ENCODE results near the gene SSU72. TPM values are rescaled to one million over a fixed set of nuclear protein-coding genes. Genes with fewer than 3 reads are reported as not detected.

Gene SSU72
- 84.7 to 113 TPM (median 104 TPM) in 5 replicates for total RNA-seq (2022; extraction: Qiagen RNA extraction; ENCODE audit: low read depth)

DNA sequence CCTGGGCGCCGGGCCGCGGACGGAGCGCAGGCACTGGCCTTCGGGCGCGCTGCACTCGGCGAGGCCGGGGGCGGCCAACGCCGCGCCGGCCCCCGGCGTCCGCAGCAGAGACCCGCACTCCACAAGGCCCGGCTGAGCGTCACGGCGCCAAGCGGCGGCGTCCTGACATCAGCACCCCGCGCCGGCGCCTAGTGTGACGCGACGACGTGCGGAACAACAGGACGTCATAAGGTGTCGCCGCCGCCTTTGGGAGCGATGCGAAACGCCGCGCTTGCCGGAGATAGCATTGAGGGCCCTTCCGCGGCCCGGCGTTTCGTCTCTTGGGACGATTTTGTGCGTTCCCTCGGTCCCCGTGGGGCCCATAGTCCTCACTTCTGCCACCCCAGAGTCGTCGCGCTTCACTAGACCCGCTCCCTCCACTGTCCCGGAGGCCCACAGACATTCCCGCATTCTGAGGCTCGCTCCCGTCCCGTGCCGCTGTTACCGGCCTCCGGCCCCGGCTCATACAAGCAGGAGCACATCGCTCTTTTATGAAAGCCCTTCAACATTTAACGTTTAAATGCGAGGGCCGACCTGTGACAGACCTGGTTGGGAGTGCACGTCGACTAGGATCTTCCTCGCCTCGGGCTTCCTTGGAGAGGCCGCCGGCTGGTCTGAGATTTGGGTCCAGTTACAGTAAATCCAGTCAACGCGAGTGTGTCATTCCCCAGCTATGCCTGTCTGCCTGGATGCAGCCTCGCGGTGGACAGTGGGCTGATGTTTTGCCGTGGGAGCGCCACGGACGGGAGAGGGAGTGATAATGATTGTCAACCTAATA is at the start of gene SSU72:
Gene SSU72 (minus strand): TSS at position 143 of the 817 bp plus-strand sequence. CDS start 306 bp downstream, outside the sequence.

GRCh38 chr1:1615256-1616044 is 40.8 kb upstream of the SSU72 start, which contains the start of gene MIB2:
Gene MIB2 (plus strand): TSS chr1:1615500. CDS start chr1:1623453, 7,953 bp downstream.

GRCh38 chr1:1599935-1600860 is 25.5 kb upstream of the SSU72 start, which contains the start of gene FNDC10:
Gene FNDC10 (minus strand): TSS chr1:1600135. CDS start chr1:1600015, 120 bp downstream.

DNA sequence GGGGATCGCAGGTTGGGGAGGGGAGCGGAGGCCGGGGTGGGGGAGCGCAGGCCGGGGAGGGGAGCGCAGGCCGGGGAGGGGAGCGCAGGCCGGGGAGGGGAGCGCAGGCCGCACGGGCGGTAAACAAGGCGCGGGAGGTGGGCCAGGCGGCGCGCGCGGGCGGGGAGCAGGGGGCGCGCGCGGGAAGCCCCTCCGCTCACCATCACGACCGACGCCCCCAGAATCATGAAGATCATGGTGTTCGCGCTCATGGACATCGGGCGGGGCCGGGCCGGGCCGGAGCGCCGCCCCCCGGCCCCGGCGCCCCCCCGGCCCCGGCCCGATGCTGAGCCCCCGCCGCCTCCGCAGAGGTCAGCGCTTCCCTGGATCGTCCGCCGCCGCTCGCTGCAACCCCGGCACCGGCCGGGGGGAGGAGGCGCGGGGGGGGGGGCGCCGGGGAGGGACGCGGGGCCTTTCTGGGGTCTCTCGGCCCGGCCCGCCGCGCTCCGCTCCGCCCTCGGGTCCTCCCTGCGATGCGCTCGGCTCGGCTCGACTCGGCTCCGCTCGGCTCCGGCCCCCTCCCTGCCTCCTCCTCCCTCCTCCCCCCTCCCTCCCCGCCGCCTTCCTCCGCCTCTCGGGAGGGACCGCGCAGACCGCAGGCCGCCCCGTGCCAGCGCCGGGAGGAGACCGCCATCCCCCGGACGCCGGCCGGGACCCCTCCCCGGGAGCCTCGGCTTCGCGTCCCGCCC is 34.4 kb downstream of the SSU72 start, which contains the start of gene TMEM240:
Gene TMEM240 (minus strand): TSS at position 535 of the 728 bp plus-strand sequence. CDS start 278 bp downstream, at position 257.

DNA sequence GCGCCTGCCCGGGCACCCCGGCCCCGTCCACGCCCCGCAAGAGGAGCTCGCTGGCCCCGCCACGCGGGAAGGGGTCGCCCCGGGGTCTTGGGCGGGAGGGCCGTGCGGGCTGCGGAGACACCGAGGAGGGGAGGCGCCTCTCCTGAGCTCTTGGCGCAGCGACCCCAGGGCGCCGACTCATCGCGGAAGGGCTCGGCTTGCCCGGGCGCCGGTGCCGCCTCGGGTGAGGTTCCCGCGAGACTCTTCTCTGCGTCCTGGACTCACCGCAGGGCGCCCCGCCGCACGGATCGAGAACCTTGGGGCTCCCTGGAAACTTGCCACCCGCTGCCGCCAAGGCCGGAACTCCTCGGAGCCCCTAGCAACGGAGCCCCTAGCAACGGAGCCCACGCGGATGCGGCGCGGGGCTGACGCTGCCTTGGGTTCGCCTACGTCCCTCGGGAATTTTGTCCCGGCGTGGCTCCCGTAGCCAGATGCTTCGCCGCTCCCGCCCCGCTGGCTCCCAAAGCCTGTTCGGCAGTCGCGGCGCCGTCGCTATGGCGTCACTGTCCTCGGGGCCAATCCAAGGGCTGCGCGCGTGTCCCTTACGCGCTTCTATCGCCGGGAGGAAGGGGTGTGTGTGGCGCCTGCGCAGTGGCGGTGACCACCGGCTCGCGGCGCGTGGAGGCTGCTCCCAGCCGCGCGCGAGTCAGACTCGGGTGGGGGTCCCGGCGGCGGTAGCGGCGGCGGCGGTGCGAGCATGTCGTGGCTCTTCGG is 63.0 kb downstream of the SSU72 start, which contains the start of gene ATAD3A:
Gene ATAD3A (plus strand): TSS at position 630 of the 753 bp plus-strand sequence. CDS start 107 bp downstream, at position 737.

Other genes with a start within 250 kb of the SSU72 start
- gene TAS1R3, start 243.6 kb downstream of the SSU72 start, total RNA-seq (2022; extraction: Qiagen RNA extraction; ENCODE audit: low read depth): 0.08 to 0.19 TPM (median 0.16 TPM) in 5 replicates
- gene DVL1, start 225.4 kb downstream of the SSU72 start, total RNA-seq (2022; extraction: Qiagen RNA extraction; ENCODE audit: low read depth): 51.2 to 74.2 TPM (median 71.4 TPM) in 5 replicates
- 0.11 to 0.62 TPM (median 0.56 TPM) in 4 of 5 replicates, not detected in the other for gene MXRA8, start 216.3 kb downstream of the SSU72 start, total RNA-seq (2022; extraction: Qiagen RNA extraction; ENCODE audit: low read depth)
- gene AURKAIP1, start 199.7 kb downstream of the SSU72 start, total RNA-seq (2022; extraction: Qiagen RNA extraction; ENCODE audit: low read depth): 110 to 188 TPM (median 169 TPM) in 5 replicates
- gene CCNL2, start 175.5 kb downstream of the SSU72 start, total RNA-seq (2022; extraction: Qiagen RNA extraction; ENCODE audit: low read depth): 43.5 to 57.6 TPM (median 53.1 TPM) in 5 replicates
- 128 to 156 TPM (median 134 TPM) in 5 replicates for gene MRPL20, start 167.6 kb downstream of the SSU72 start, total RNA-seq (2022; extraction: Qiagen RNA extraction; ENCODE audit: low read depth)
- gene ANKRD65, start 153.6 kb downstream of the SSU72 start, total RNA-seq (2022; extraction: Qiagen RNA extraction; ENCODE audit: low read depth): 0.06 TPM in 1 of 5 replicates, not detected in the others
- 4.4 to 16.3 TPM (median 14.5 TPM) in 5 replicates for gene VWA1, start 139.2 kb downstream of the SSU72 start, total RNA-seq (2022; extraction: Qiagen RNA extraction; ENCODE audit: low read depth)
- not detected in 5 replicates for gene ATAD3C, start 125.2 kb downstream of the SSU72 start, total RNA-seq (2022; extraction: Qiagen RNA extraction; ENCODE audit: low read depth)
- 1.4 to 3.9 TPM (median 2.9 TPM) in 5 replicates for gene ATAD3B, start 103.1 kb downstream of the SSU72 start, total RNA-seq (2022; extraction: Qiagen RNA extraction; ENCODE audit: low read depth)
- 28.5 to 39.6 TPM (median 37.7 TPM) in 5 replicates for gene ATAD3A, start 62.7 kb downstream of the SSU72 start, total RNA-seq (2022; extraction: Qiagen RNA extraction; ENCODE audit: low read depth)
- gene TMEM240, start 34.2 kb downstream of the SSU72 start, total RNA-seq (2022; extraction: Qiagen RNA extraction; ENCODE audit: low read depth): 0.39 to 0.81 TPM (median 0.44 TPM) in 4 of 5 replicates, not detected in the other
- gene FNDC10, start 25.3 kb upstream of the SSU72 start, total RNA-seq (2022; extraction: Qiagen RNA extraction; ENCODE audit: low read depth): 5.4 to 8.5 TPM (median 8.1 TPM) in 5 replicates
- gene MIB2, start 40.6 kb upstream of the SSU72 start, total RNA-seq (2022; extraction: Qiagen RNA extraction; ENCODE audit: low read depth): 8.4 to 19.3 TPM (median 17.3 TPM) in 5 replicates
- 0.51 to 0.88 TPM (median 0.54 TPM) in 5 replicates for gene MMP23B, start 57.3 kb upstream of the SSU72 start, total RNA-seq (2022; extraction: Qiagen RNA extraction; ENCODE audit: low read depth)
- 23.7 to 26.4 TPM (median 23.8 TPM) in 5 replicates for gene CDK11B, start 84.1 kb upstream of the SSU72 start, total RNA-seq (2022; extraction: Qiagen RNA extraction; ENCODE audit: low read depth)
- gene SLC35E2B, start 117.9 kb upstream of the SSU72 start, total RNA-seq (2022; extraction: Qiagen RNA extraction; ENCODE audit: low read depth): 9.1 to 12.8 TPM (median 12.1 TPM) in 5 replicates
- 19.1 to 25.9 TPM (median 23.5 TPM) in 5 replicates for gene CDK11A, start 149.5 kb upstream of the SSU72 start, total RNA-seq (2022; extraction: Qiagen RNA extraction; ENCODE audit: low read depth)
- gene NADK, start 203.6 kb upstream of the SSU72 start, total RNA-seq (2022; extraction: Qiagen RNA extraction; ENCODE audit: low read depth): 27.9 to 40.6 TPM (median 35.7 TPM) in 5 replicates

Measured in A549 treated with GW870086 at 1 μM for 4 hours (cell line).